Measurements from ENCODE around the gene FGF14.

FGF14 gene

GRCh38 chr13:101946401-101946800 is 455.4 kb downstream of the FGF14 start:
- no peak for TF ChIP-seq CTCF (IDR thresholded peaks at IDR 0.05; ENCODE audit: low read depth, low read length)
- TF ChIP-seq EZH2phosphoT487 (IDR thresholded peaks at IDR 0.05; ENCODE audit: low read depth) = no peak

GRCh38 chr13:101945435-101945834 is 456.4 kb downstream of the FGF14 start:
- Histone ChIP-seq H3K9ac (ENCODE audit: low read length) (no peak overlapping the region), H4K20me1 (ENCODE audit: insufficient read depth, low read length) (no peaks in the 10 kb centered on the region), H3K27ac (ENCODE audit: low read length) (no peak overlapping the region), H3K9me3 (ENCODE audit: insufficient read depth, low read length) (no peaks in the 10 kb centered on the region), H3K4me3 (ENCODE audit: low read length) (no peak overlapping the region), H3K27me3 (ENCODE audit: low read depth, low read length) (0 out of 2 replicates have a peak, but pooled peaks cover 2% of the 10 kb centered on the region), H3K4me2 (ENCODE audit: low read length) (no peak overlapping the region), H3K79me2 (ENCODE audit: low read length) (no peaks in the 10 kb centered on the region), H3K36me3 (replicated peaks; ENCODE audit: low read depth, low read length) (no peaks in the 10 kb centered on the region), H3K4me1 (ENCODE audit: low read length) (no peaks in the 10 kb centered on the region), H2AFZ (ENCODE audit: low read depth, low read length) (no peak overlapping the region)
- TF ChIP-seq EZH2phosphoT487 (IDR thresholded peaks at IDR 0.05; ENCODE audit: low read depth) = no peak
- peak; percentile 26; the same call in 1 of the 2 replicates for TF ChIP-seq CTCF (IDR thresholded peaks at IDR 0.05; ENCODE audit: low read depth, low read length)

More at GRCh38 chr13:101946401-101946800, 455.4 kb downstream of the FGF14 start:
- Histone ChIP-seq H3K79me2 (ENCODE audit: low read length) (no peaks in the 10 kb centered on the region), H3K4me1 (ENCODE audit: low read length) (no peaks in the 10 kb centered on the region), H3K36me3 (replicated peaks; ENCODE audit: low read depth, low read length) (no peaks in the 10 kb centered on the region), H3K4me3 (ENCODE audit: low read length) (no peak overlapping the region), H3K9ac (ENCODE audit: low read length) (no peak overlapping the region), H3K27ac (ENCODE audit: low read length) (no peak overlapping the region), H3K9me3 (ENCODE audit: insufficient read depth, low read length) (no peaks in the 10 kb centered on the region), H4K20me1 (ENCODE audit: insufficient read depth, low read length) (no peaks in the 10 kb centered on the region), H3K27me3 (ENCODE audit: low read depth, low read length) (no peaks in the 10 kb centered on the region), H3K4me2 (ENCODE audit: low read length) (no peak overlapping the region), H2AFZ (ENCODE audit: low read depth, low read length) (no peak overlapping the region)

- no peaks in the 10 kb centered on the region for H3K79me2 ChIP-seq (ENCODE audit: low read length)
- no peaks in the 10 kb centered on the region for H3K9me3 ChIP-seq (ENCODE audit: insufficient read depth, low read length)
- no peak overlapping the region for H3K27ac ChIP-seq (ENCODE audit: low read length)
- H3K9ac ChIP-seq (ENCODE audit: low read length) = no peak overlapping the region
- TF ChIP-seq CTCF (IDR thresholded peaks at IDR 0.05; ENCODE audit: low read depth, low read length) = no peak
- no peak for TF ChIP-seq EZH2phosphoT487 (IDR thresholded peaks at IDR 0.05; ENCODE audit: low read depth)
- no peak overlapping the region for H3K4me3 ChIP-seq (ENCODE audit: low read length)
- H4K20me1 ChIP-seq (ENCODE audit: insufficient read depth, low read length) = no peaks in the 10 kb centered on the region
- H3K4me1 ChIP-seq (ENCODE audit: low read length) = no peaks in the 10 kb centered on the region
- no peak overlapping the region for H2AFZ ChIP-seq (ENCODE audit: low read depth, low read length)
- no peaks in the 10 kb centered on the region for H3K36me3 ChIP-seq (replicated peaks; ENCODE audit: low read depth, low read length)
- no peak overlapping the region for H3K4me2 ChIP-seq (ENCODE audit: low read length)
- H3K27me3 ChIP-seq (ENCODE audit: low read depth, low read length) = peaks cover 8% of the 10 kb centered on the region
Measured at GRCh38 chr13:101944521-101944920, 457.3 kb downstream of the FGF14 start.

- Histone ChIP-seq H2AFZ (ENCODE audit: low read depth, low read length) (no peak overlapping the region), H3K4me3 (ENCODE audit: low read length) (no peak overlapping the region), H3K9ac (ENCODE audit: low read length) (no peak overlapping the region), H3K36me3 (replicated peaks; ENCODE audit: low read depth, low read length) (no peaks in the 10 kb centered on the region), H4K20me1 (ENCODE audit: insufficient read depth, low read length) (no peaks in the 10 kb centered on the region), H3K27me3 (ENCODE audit: low read depth, low read length) (peaks cover 16% of the 10 kb centered on the region), H3K27ac (ENCODE audit: low read length) (no peak overlapping the region), H3K4me1 (ENCODE audit: low read length) (no peaks in the 10 kb centered on the region), H3K79me2 (ENCODE audit: low read length) (no peaks in the 10 kb centered on the region), H3K4me2 (ENCODE audit: low read length) (no peak overlapping the region), H3K9me3 (ENCODE audit: insufficient read depth, low read length) (no peaks in the 10 kb centered on the region)
- TF ChIP-seq CTCF (IDR thresholded peaks at IDR 0.05; ENCODE audit: low read depth, low read length) = peak; percentile 51
- no peak for TF ChIP-seq EZH2phosphoT487 (IDR thresholded peaks at IDR 0.05; ENCODE audit: low read depth)
Measured at GRCh38 chr13:101942535-101943157, 459.2 kb downstream of the FGF14 start.
